GOT3 (cell line): ENCODE results near the gene SOX10.

Source experiments
- DNase-seq: peaks from one replicate; lab custom pipeline; 2025; ENCODE audit warnings: mixed read lengths; lab: John Stamatoyannopoulos, UW

The SOX10 gene

GRCh38 chr22:38016182-38017151 lies 32.1 kb upstream of the SOX10 start:
- no peak for DNase-seq

- no peak for DNase-seq
These were observed 29.7 kb upstream of the SOX10 start for GRCh38 chr22:38014083-38014482.

GRCh38 chr22:38012604-38013072 lies 28.3 kb upstream of the SOX10 start:
- DNase-seq = no peak

GRCh38 chr22:38009000-38009806 lies 24.8 kb upstream of the SOX10 start:
- no peak for DNase-seq

GRCh38 chr22:38007330-38007902 lies 23.1 kb upstream of the SOX10 start:
- DNase-seq = no peak

GRCh38 chr22:38006906-38007305 lies 22.6 kb upstream of the SOX10 start:
- no peak for DNase-seq

- no peak for DNase-seq
These were observed 21.6 kb upstream of the SOX10 start for GRCh38 chr22:38005943-38006342.

- DNase-seq = no peak
These were observed 15.4 kb upstream of the SOX10 start for GRCh38 chr22:37999640-38000272.

GRCh38 chr22:37999236-37999635 lies 14.9 kb upstream of the SOX10 start:
- DNase-seq = no peak

- DNase-seq = no peak
These were observed 14.2 kb upstream of the SOX10 start for GRCh38 chr22:37998543-37998942.

GRCh38 chr22:37996515-37997246 lies 12.3 kb upstream of the SOX10 start:
- DNase-seq = no peak

- DNase-seq = no peak
These were observed 11.7 kb upstream of the SOX10 start for GRCh38 chr22:37996079-37996478.

- no peak for DNase-seq
These were observed 11.1 kb upstream of the SOX10 start for GRCh38 chr22:37995460-37995859.

GRCh38 chr22:37994982-37995381 lies 10.6 kb upstream of the SOX10 start:
- no peak for DNase-seq

GRCh38 chr22:37994049-37994448 lies 9.7 kb upstream of the SOX10 start:
- no peak for DNase-seq

GRCh38 chr22:37991731-37992442 lies 7.5 kb upstream of the SOX10 start:
- DNase-seq = no peak

- no peak for DNase-seq
These were observed 6.5 kb upstream of the SOX10 start for GRCh38 chr22:37990862-37991261.

GRCh38 chr22:37990301-37990700 lies 5.9 kb upstream of the SOX10 start:
- DNase-seq = no peak

- no peak for DNase-seq
These were observed 5.0 kb upstream of the SOX10 start for GRCh38 chr22:37989146-37990045.

GRCh38 chr22:37986371-37986770 lies 2.0 kb upstream of the SOX10 start:
- no peak for DNase-seq
